Stimulated activated naive B cell treated with anti-CD40 and anti-IgM and Interleukin-4, amounts not matched to agents 10 μg/mL and 1 μg/mL and 100 μg/mL, for 72 hours (primary cell): ENCODE measurements around the gene FOXP1.

Source experiments
- ATAC-seq, 2 donors: fragments of 150-1000 bp; cut with Tn5 transposase; replicated peaks; 2 replicates each; pipeline ENCODE4 v1.10.0; 2021; ENCODE audit warnings: moderate library complexity in 1 of 2
- DNase-seq: peaks from one replicate; pipeline ENCODE4 v3.0.0; 2021
- H3K27ac Mint-ChIP-seq: one replicate; pipeline ENCODE4 v1.8.0; 2022; ENCODE audit warnings: mild to moderate bottlenecking, mixed read lengths
- H3K27me3 Mint-ChIP-seq, 2 donors: one replicate each; pipeline ENCODE4 v1.8.0; 2022; ENCODE audit warnings: mixed read lengths in 2 of 2
- H3K36me3 Mint-ChIP-seq, 2 donors: one replicate each; pipeline ENCODE4 v1.8.0; 2022; ENCODE audit warnings: mixed read lengths in 2 of 2, mild to moderate bottlenecking in 1 of 2
- H3K4me1 Mint-ChIP-seq, 2 donors: one replicate each; pipeline ENCODE4 v1.8.0; 2022; ENCODE audit warnings: mixed read lengths in 2 of 2, mild to moderate bottlenecking in 1 of 2
- H3K4me3 Mint-ChIP-seq, 2 donors: one replicate each; pipeline ENCODE4 v1.8.0; 2022; ENCODE audit warnings: mild to moderate bottlenecking in 2 of 2, mixed read lengths in 2 of 2, moderate library complexity in 1 of 2
- H3K9me3 Mint-ChIP-seq, 2 donors: one replicate each; pipeline ENCODE4 v1.8.0; 2022; ENCODE audit warnings: mixed read lengths in 2 of 2, mild to moderate bottlenecking in 1 of 2

The FOXP1 gene

GRCh38 chr3:71583566-71584393, at the start of gene FOXP1:
FOXP1 (minus strand) TSS chr3:71583728; CDS start chr3:71198381, 385,347 bp downstream.
- Mint-ChIP-seq H3K27me3 (no peaks in the 10 kb centered on the region), H3K27ac (peak within 1 kb of the TSS; percentile 98), H3K4me1 (peaks cover 22 to 66% of the 10 kb centered on the region in 2 donors), H3K4me3 (peak within 1 kb of the TSS; percentile 92 to 97), H3K36me3 (peaks cover 18 to 28% of the 10 kb centered on the region in 2 donors), H3K9me3 (no peaks in the 10 kb centered on the region)
- DNase-seq (peak; percentile 68), ATAC-seq (peak; percentile 47 to 55)

- H3K4me1 Mint-ChIP-seq = peaks cover 12 to 14% of the 10 kb centered on the region in 2 donors
- H3K36me3 Mint-ChIP-seq = peaks cover 0 to 1% of the 10 kb centered on the region in 2 donors
- H3K27ac Mint-ChIP-seq = peak overlapping the region; percentile 57
- peak; percentile 91 to 92 for ATAC-seq
- H3K4me3 Mint-ChIP-seq = no peak overlapping the region
- peak; percentile 9 for DNase-seq
- peaks cover 0 to 6% of the 10 kb centered on the region in 2 donors for H3K9me3 Mint-ChIP-seq
- H3K27me3 Mint-ChIP-seq = no peaks in the 10 kb centered on the region
These were observed 46.2 kb upstream of the FOXP1 start for GRCh38 chr3:71629711-71630110.

GRCh38 chr3:71629289-71629688, 45.8 kb upstream of the FOXP1 start:
- Mint-ChIP-seq H3K4me3 (no peak overlapping the region), H3K4me1 (peaks cover 12 to 14% of the 10 kb centered on the region in 2 donors), H3K9me3 (peaks cover 0 to 6% of the 10 kb centered on the region in 2 donors), H3K27ac (no peak overlapping the region), H3K27me3 (no peaks in the 10 kb centered on the region), H3K36me3 (peaks cover 0 to 1% of the 10 kb centered on the region in 2 donors)
- ATAC-seq (no peak), DNase-seq (no peak)

- H3K4me1 Mint-ChIP-seq = peaks cover 12 to 14% of the 10 kb centered on the region in 2 donors
- no peak overlapping the region for H3K4me3 Mint-ChIP-seq
- DNase-seq (no peak), ATAC-seq (no peak)
- H3K27ac Mint-ChIP-seq = no peak overlapping the region
- peaks cover 0 to 6% of the 10 kb centered on the region in 2 donors for H3K9me3 Mint-ChIP-seq
- H3K27me3 Mint-ChIP-seq = no peaks in the 10 kb centered on the region
- H3K36me3 Mint-ChIP-seq = peaks cover 0 to 4% of the 10 kb centered on the region in 2 donors
These were observed 45.0 kb upstream of the FOXP1 start for GRCh38 chr3:71628522-71628921.

- DNase-seq = no peak
- Mint-ChIP-seq H3K4me1 (peaks cover 7 to 14% of the 10 kb centered on the region in 2 donors), H3K4me3 (no peak overlapping the region), H3K36me3 (peaks cover 0 to 4% of the 10 kb centered on the region in 2 donors), H3K9me3 (peaks cover 0 to 6% of the 10 kb centered on the region in 2 donors), H3K27me3 (no peaks in the 10 kb centered on the region), H3K27ac (no peak overlapping the region)
- no peak for ATAC-seq
These were observed 42.1 kb upstream of the FOXP1 start for GRCh38 chr3:71625676-71626075.

- H3K27me3 Mint-ChIP-seq = no peaks in the 10 kb centered on the region
- H3K4me1 Mint-ChIP-seq = peaks cover 0 to 2% of the 10 kb centered on the region in 2 donors
- ATAC-seq = no peak
- peaks cover 0 to 4% of the 10 kb centered on the region in 2 donors for H3K36me3 Mint-ChIP-seq
- no peak overlapping the region for H3K27ac Mint-ChIP-seq
- H3K4me3 Mint-ChIP-seq = no peak overlapping the region
- DNase-seq = no peak
- peaks cover 0 to 4% of the 10 kb centered on the region in 2 donors for H3K9me3 Mint-ChIP-seq
These were observed 38.5 kb upstream of the FOXP1 start for GRCh38 chr3:71621825-71622537.

GRCh38 chr3:71618538-71618937, 35.0 kb upstream of the FOXP1 start:
- no peak for DNase-seq
- peaks cover 8 to 9% of the 10 kb centered on the region in 2 donors for H3K4me1 Mint-ChIP-seq
- no peak overlapping the region for H3K4me3 Mint-ChIP-seq
- no peak overlapping the region for H3K27ac Mint-ChIP-seq
- H3K27me3 Mint-ChIP-seq = peaks cover 0 to 4% of the 10 kb centered on the region in 2 donors
- H3K9me3 Mint-ChIP-seq = no peaks in the 10 kb centered on the region
- no peaks in the 10 kb centered on the region for H3K36me3 Mint-ChIP-seq
- ATAC-seq = no peak

- Mint-ChIP-seq H3K4me3 (peak overlapping the region; percentile 5 to 41), H3K27me3 (peaks cover 0 to 4% of the 10 kb centered on the region in 2 donors), H3K9me3 (no peaks in the 10 kb centered on the region), H3K27ac (peak overlapping the region; percentile 80), H3K4me1 (peaks cover 8 to 9% of the 10 kb centered on the region in 2 donors), H3K36me3 (no peaks in the 10 kb centered on the region)
- DNase-seq (peak; percentile 10), ATAC-seq (peak; percentile 82 to 83)
These were observed 33.1 kb upstream of the FOXP1 start for GRCh38 chr3:71616571-71617021.

GRCh38 chr3:71614869-71615268, 31.3 kb upstream of the FOXP1 start:
- no peak for ATAC-seq
- Mint-ChIP-seq H3K27me3 (peaks cover 0 to 4% of the 10 kb centered on the region in 2 donors), H3K27ac (no peak overlapping the region), H3K36me3 (no peaks in the 10 kb centered on the region), H3K4me3 (no peak overlapping the region), H3K9me3 (no peaks in the 10 kb centered on the region), H3K4me1 (peaks cover 8 to 9% of the 10 kb centered on the region in 2 donors)
- DNase-seq = no peak

GRCh38 chr3:71614426-71614825, 30.9 kb upstream of the FOXP1 start:
- H3K4me3 Mint-ChIP-seq = no peak overlapping the region

GRCh38 chr3:71611099-71611498, 27.6 kb upstream of the FOXP1 start:
- peaks cover 0 to 4% of the 10 kb centered on the region in 2 donors for H3K27me3 Mint-ChIP-seq
- H3K4me1 Mint-ChIP-seq = peaks cover under 1 to 2% of the 10 kb centered on the region in 2 donors
- no peaks in the 10 kb centered on the region for H3K36me3 Mint-ChIP-seq
- ATAC-seq = no peak
- H3K4me3 Mint-ChIP-seq = no peak overlapping the region
- no peak for DNase-seq
- H3K27ac Mint-ChIP-seq = no peak overlapping the region
- peaks cover 5 to 8% of the 10 kb centered on the region in 2 donors for H3K9me3 Mint-ChIP-seq

More at GRCh38 chr3:71614426-71614825, 30.9 kb upstream of the FOXP1 start:
- Mint-ChIP-seq H3K9me3 (no peaks in the 10 kb centered on the region), H3K27ac (no peak overlapping the region), H3K4me1 (peaks cover 8 to 9% of the 10 kb centered on the region in 2 donors), H3K36me3 (no peaks in the 10 kb centered on the region), H3K27me3 (peaks cover 0 to 4% of the 10 kb centered on the region in 2 donors)
- DNase-seq (no peak), ATAC-seq (no peak)

GRCh38 chr3:71607364-71607763, 23.8 kb upstream of the FOXP1 start:
- no peak overlapping the region for H3K27ac Mint-ChIP-seq
- no peak overlapping the region for H3K4me3 Mint-ChIP-seq
- no peaks in the 10 kb centered on the region for H3K27me3 Mint-ChIP-seq
- peaks cover 5 to 12% of the 10 kb centered on the region in 2 donors for H3K9me3 Mint-ChIP-seq
- H3K36me3 Mint-ChIP-seq = no peaks in the 10 kb centered on the region
- no peak for DNase-seq
- no peak for ATAC-seq
- no peaks in the 10 kb centered on the region for H3K4me1 Mint-ChIP-seq

GRCh38 chr3:71606582-71606981, 23.1 kb upstream of the FOXP1 start:
- ATAC-seq (no peak), DNase-seq (no peak)
- Mint-ChIP-seq H3K36me3 (no peaks in the 10 kb centered on the region), H3K9me3 (peaks cover 7 to 12% of the 10 kb centered on the region in 2 donors), H3K27ac (no peak overlapping the region), H3K27me3 (peaks cover 5% of the 10 kb centered on the region in 2 donors), H3K4me1 (no peaks in the 10 kb centered on the region), H3K4me3 (no peak overlapping the region)

- ATAC-seq (no peak), DNase-seq (no peak)
- peaks cover 13 to 16% of the 10 kb centered on the region in 2 donors for H3K27me3 Mint-ChIP-seq
These were observed 18.7 kb upstream of the FOXP1 start for GRCh38 chr3:71602256-71602655.

More at GRCh38 chr3:71602256-71602655, 18.7 kb upstream of the FOXP1 start:
- no peaks in the 10 kb centered on the region for H3K4me1 Mint-ChIP-seq
- no peaks in the 10 kb centered on the region for H3K36me3 Mint-ChIP-seq
- no peak overlapping the region for H3K27ac Mint-ChIP-seq
- H3K4me3 Mint-ChIP-seq = no peak overlapping the region
- H3K9me3 Mint-ChIP-seq = peaks cover 5 to 9% of the 10 kb centered on the region in 2 donors
